Ishikawa (cell line): ENCODE measurements around the gene POLN.

ENCODE experiments used
- CEBPB ChIP-seq: IDR thresholded peaks from 2 replicates; pipeline ENCODE4 v1.6.1; 2012
- CREB1 ChIP-seq: IDR thresholded peaks from 2 replicates; pipeline ENCODE4 v1.6.1; 2012; ENCODE audit warnings: low read depth
- EGR1 ChIP-seq: IDR thresholded peaks from 2 replicates; pipeline ENCODE4 v1.6.1; 2012
- EP300 ChIP-seq: IDR thresholded peaks from 2 replicates; pipeline ENCODE4 v1.6.1; 2012; ENCODE audit warnings: borderline replicate concordance
- FOXM1 ChIP-seq: IDR thresholded peaks from 2 replicates; pipeline ENCODE4 v1.6.1; 2012; ENCODE audit warnings: low read depth, borderline replicate concordance
- MAX ChIP-seq: IDR thresholded peaks from 2 replicates; pipeline ENCODE4 v1.6.1; 2012
- NFIC ChIP-seq: IDR thresholded peaks from 2 replicates; pipeline ENCODE4 v1.6.1; 2012
- RAD21 ChIP-seq: IDR thresholded peaks from 2 replicates; pipeline ENCODE4 v1.6.1; 2012; ENCODE audit warnings: low read depth
- REST ChIP-seq: IDR thresholded peaks from 2 replicates; pipeline ENCODE4 v1.6.1; 2012; ENCODE audit warnings: low read depth, mild to moderate bottlenecking
- TAF1 ChIP-seq: IDR thresholded peaks from 2 replicates; pipeline ENCODE4 v1.6.1; 2012; ENCODE audit warnings: low read depth, mild to moderate bottlenecking
- TCF12 ChIP-seq: IDR thresholded peaks from 2 replicates; pipeline ENCODE4 v1.6.1; 2012; ENCODE audit warnings: low read depth
- TEAD4 ChIP-seq: IDR thresholded peaks from 2 replicates; pipeline ENCODE4 v1.6.1; 2012
- USF1 ChIP-seq: IDR thresholded peaks from 2 replicates; pipeline ENCODE4 v1.6.1; 2012
- YY1 ChIP-seq: IDR thresholded peaks from 2 replicates; pipeline ENCODE4 v1.6.1; 2012; ENCODE audit warnings: low read depth
- ZBTB7A ChIP-seq: IDR thresholded peaks from 2 replicates; pipeline ENCODE4 v1.6.1; 2012; ENCODE audit warnings: low read depth

POLN gene

GRCh38 chr4:2061186-2062131 lies 180.5 kb downstream of the POLN start:
- no peak for TF ChIP-seq RAD21
- no peak for TF ChIP-seq ZBTB7A
- no peak for TF ChIP-seq REST
- no peak for TF ChIP-seq TCF12
- no peak for TF ChIP-seq TEAD4
- no peak for TF ChIP-seq CEBPB
- TF ChIP-seq EGR1 = no peak
- no peak for TF ChIP-seq CREB1
- TF ChIP-seq YY1 = no peak
- no peak for TF ChIP-seq TAF1
- TF ChIP-seq USF1 = no peak
- TF ChIP-seq FOXM1 = no peak
- TF ChIP-seq NFIC = no peak
- no peak for TF ChIP-seq EP300
- no peak for TF ChIP-seq MAX

- TF ChIP-seq RAD21 = no peak
Measured at GRCh38 chr4:2060611-2061185, 181.2 kb downstream of the POLN start.

- no peak for TF ChIP-seq MAX
- TF ChIP-seq EP300 = no peak
- TF ChIP-seq EGR1 = no peak
- no peak for TF ChIP-seq TAF1
- TF ChIP-seq ZBTB7A = no peak; the same call in 1 of the 2 replicates
- no peak for TF ChIP-seq NFIC
- no peak for TF ChIP-seq CREB1
- no peak for TF ChIP-seq REST
- no peak for TF ChIP-seq CEBPB
- TF ChIP-seq TCF12 = no peak
- no peak for TF ChIP-seq USF1
- no peak for TF ChIP-seq TEAD4
- no peak for TF ChIP-seq YY1
- no peak for TF ChIP-seq FOXM1
- TF ChIP-seq RAD21 = no peak
Measured at GRCh38 chr4:2059726-2060602, 182.0 kb downstream of the POLN start.

GRCh38 chr4:2059046-2059725 lies 182.7 kb downstream of the POLN start, which contains the start of gene NAT8L:
TSS of gene NAT8L (plus strand) at chr4:2059327. CDS start at chr4:2059512, 185 bp downstream.
- TF ChIP-seq TEAD4 (no peak), EGR1 (peak; percentile 95), NFIC (no peak; the same call in 1 of the 2 replicates), TCF12 (peak; percentile 30; the same call in 1 of the 2 replicates), CEBPB (no peak), YY1 (no peak), USF1 (peak; percentile 89), REST (no peak), RAD21 (no peak), MAX (peak; percentile 69), CREB1 (no peak), EP300 (no peak), FOXM1 (no peak), TAF1 (no peak), ZBTB7A (peak; percentile 61; the same call in 1 of the 2 replicates)
